ENCODE results near the gene EIF3D.

The EIF3D gene

GRCh38 chr22:36467042-36467810 lies 61.7 kb downstream of the EIF3D start:
- no peak for DNase-seq (ENCODE audit: low read depth, low spot score)

- no peak for DNase-seq (ENCODE audit: low read depth, low spot score)
Observed at GRCh38 chr22:36466258-36466657, 62.7 kb downstream of the EIF3D start.

GRCh38 chr22:36465232-36466021 lies 63.5 kb downstream of the EIF3D start:
- no peak for DNase-seq (ENCODE audit: low read depth, low spot score)

- no peak for DNase-seq (ENCODE audit: low read depth, low spot score)
Observed at GRCh38 chr22:36464715-36465231, 64.2 kb downstream of the EIF3D start.

DNA sequence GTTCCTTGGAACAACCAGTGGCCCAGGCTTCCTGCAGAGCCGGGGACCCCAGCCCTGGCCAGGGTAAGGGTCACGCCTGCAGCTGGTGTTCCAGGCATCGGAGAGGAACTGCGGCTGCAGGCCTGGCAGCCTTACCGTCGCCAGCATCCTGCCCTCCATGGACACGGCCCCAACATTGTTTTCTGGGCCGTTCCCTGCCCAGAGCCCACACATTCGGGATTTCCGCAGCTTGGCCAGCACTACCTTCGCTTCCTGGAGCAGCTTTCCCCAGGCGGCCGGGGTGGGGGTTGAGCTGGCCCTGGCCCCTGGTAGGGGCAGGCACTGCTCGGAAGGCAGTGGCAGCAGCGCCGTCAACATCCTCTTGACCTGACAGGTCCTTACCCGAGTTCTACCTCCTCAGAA lies 65.2 kb downstream of the EIF3D start:
- DNase-seq (ENCODE audit: low read depth, low spot score), result no peak

DNA sequence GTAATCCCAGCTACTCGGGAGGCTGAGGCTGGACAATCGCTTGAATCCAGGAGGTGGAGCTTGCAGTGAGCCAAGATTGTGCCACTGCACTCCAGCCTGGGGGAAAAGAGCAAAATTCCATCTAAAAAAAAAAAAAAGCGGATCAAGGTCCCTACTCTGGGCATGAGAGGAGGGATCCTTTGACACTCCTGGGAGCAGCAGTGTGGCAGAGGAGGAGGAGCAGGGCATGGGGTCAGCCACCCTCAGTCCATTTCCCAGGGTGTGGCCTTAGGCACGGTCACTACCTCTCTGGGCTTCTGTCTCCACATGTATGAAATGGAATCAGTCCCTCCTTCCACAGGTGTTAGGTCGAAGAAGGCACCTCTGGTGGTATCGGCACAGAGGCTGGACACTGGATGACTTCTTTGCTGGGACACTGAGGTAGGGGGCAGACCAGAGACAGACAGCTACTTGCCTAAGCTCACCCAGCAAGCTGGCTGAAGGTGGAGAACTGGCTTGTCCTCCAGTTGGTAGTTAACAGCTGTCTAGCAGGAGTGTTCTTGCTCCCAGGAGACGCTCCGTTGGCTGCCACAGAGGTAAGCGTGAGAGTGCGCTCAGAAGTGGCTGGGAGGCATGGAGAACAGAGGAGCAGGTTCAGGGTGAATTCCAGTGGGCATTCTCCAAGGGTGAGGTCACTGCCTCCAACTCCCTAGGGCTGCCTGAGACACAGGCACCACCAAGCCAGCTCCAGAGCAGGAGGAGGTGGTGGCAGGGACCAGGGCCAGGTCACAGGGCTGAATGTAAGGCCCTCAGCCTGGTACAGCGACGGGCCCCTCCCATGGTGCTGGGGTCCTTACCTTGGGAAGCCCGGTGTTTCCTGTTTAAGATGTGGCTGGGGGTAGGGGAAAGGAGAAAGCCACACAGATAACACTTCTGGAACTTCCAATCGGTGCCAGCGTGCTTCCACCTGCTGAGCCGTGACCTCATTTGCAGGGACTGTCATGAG lies 67.0 kb downstream of the EIF3D start:
- DNase-seq (ENCODE audit: low read depth, low spot score), result no peak
